A673 (cell line): ENCODE measurements around the gene ST6GAL2.

ENCODE experiments used
- EZH2 ChIP-seq: fragments of 200-600 bp; sonication (generic); IDR thresholded peaks from 2 replicates; pipeline ENCODE4 v1.6.1; 2017; ENCODE audit warnings: borderline replicate concordance, low read depth, mild to moderate bottlenecking, mixed read lengths, antibody characterized with exemption, low read length; ENCODE audit not compliant: poor library complexity, severe bottlenecking
- TF ChIP-seq, protein P1 (sequence below): fragments of 300-800, 200-600 bp; sonication (generic); conservative IDR thresholded peaks from 2 replicates; pipeline ENCODE4 v1.5.1; 2017; ENCODE audit warnings: low read depth, mild to moderate bottlenecking, antibody characterized with exemption, low read length, moderate library complexity, mixed read lengths

GRCh38 chr2:106841886-106842645 lies 43.9 kb downstream of the ST6GAL2 start:
- TF ChIP-seq, protein P1, sequence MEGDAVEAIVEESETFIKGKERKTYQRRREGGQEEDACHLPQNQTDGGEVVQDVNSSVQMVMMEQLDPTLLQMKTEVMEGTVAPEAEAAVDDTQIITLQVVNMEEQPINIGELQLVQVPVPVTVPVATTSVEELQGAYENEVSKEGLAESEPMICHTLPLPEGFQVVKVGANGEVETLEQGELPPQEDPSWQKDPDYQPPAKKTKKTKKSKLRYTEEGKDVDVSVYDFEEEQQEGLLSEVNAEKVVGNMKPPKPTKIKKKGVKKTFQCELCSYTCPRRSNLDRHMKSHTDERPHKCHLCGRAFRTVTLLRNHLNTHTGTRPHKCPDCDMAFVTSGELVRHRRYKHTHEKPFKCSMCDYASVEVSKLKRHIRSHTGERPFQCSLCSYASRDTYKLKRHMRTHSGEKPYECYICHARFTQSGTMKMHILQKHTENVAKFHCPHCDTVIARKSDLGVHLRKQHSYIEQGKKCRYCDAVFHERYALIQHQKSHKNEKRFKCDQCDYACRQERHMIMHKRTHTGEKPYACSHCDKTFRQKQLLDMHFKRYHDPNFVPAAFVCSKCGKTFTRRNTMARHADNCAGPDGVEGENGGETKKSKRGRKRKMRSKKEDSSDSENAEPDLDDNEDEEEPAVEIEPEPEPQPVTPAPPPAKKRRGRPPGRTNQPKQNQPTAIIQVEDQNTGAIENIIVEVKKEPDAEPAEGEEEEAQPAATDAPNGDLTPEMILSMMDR = no peak
- TF ChIP-seq EZH2 = no peak
